ENCODE measurements around the gene MCU.
"Not testable (repeated sequence)": the region's sequence is repeated elsewhere in the genome, so short reads cannot be mapped to it uniquely, and the experiment has no call there.

Gene MCU

GRCh38 chr10:72910705-72911104, 218.8 kb downstream of the MCU start:
- DNase-seq: no peak

- no peak for DNase-seq
Measured at GRCh38 chr10:72911758-72912157, 219.8 kb downstream of the MCU start.

- no peak for DNase-seq
Measured at GRCh38 chr10:72912736-72913135, 220.8 kb downstream of the MCU start.

GRCh38 chr10:72913287-72913686, 221.3 kb downstream of the MCU start:
- DNase-seq: no peak

- not testable (repeated sequence) for DNase-seq
Measured at GRCh38 chr10:72917201-72917600, 225.3 kb downstream of the MCU start.

GRCh38 chr10:72917803-72918332, 225.9 kb downstream of the MCU start:
- DNase-seq: not testable (repeated sequence)

GRCh38 chr10:72918352-72918751, 226.4 kb downstream of the MCU start:
- no peak for DNase-seq

- not testable (repeated sequence) for DNase-seq
Measured at GRCh38 chr10:72921147-72921683, 229.3 kb downstream of the MCU start.

- DNase-seq: no peak
Measured at GRCh38 chr10:72924351-72924750, 232.4 kb downstream of the MCU start.

GRCh38 chr10:72925951-72926465, 234.1 kb downstream of the MCU start:
- DNase-seq: no peak

GRCh38 chr10:72927485-72927884, 235.5 kb downstream of the MCU start:
- no peak for DNase-seq

GRCh38 chr10:72928798-72929197, 236.9 kb downstream of the MCU start:
- DNase-seq: no peak

GRCh38 chr10:72930276-72930675, 238.3 kb downstream of the MCU start:
- DNase-seq: no peak

GRCh38 chr10:72932259-72933015, 240.5 kb downstream of the MCU start:
- DNase-seq: no peak

GRCh38 chr10:72935361-72935760, 243.4 kb downstream of the MCU start:
- no peak for DNase-seq

Data from NCI-H526 treated with DMSO at 0.1 percent for 48 hours (cell line).